GM10248 (cell line): ENCODE results near the gene RPAP3.
A peak's percentile ranks its signal among the peaks of the same experiment; 100 is the strongest.

Source experiments
- CTCF ChIA-PET: fragments of 300-600 bp; sonication (Branson Sonifier 250); formaldehyde crosslinking; extraction: SDS; loops from one replicate; lab custom pipeline; 2021; ENCODE audit warnings: antibody characterized with exemption; lab: Yijun Ruan, JAX
- POLR2A ChIA-PET: fragments of 350-650 bp; sonication (Branson Sonifier 250); formaldehyde crosslinking; extraction: SDS; loops from one replicate; lab custom pipeline; 2020; ENCODE audit warnings: antibody characterized with exemption; lab: Yijun Ruan, JAX
- DNase-seq: peaks from one replicate; pipeline ENCODE4 v3.0.0; 2012; ENCODE audit errors: extremely low spot score
- TF ChIP-seq, protein P1 (sequence below): IDR thresholded peaks from 2 replicates; pipeline ENCODE4 v1.5.1; 2012; ENCODE audit warnings: mild to moderate bottlenecking, low read depth; ENCODE audit errors: extremely low read depth, missing control alignments, control extremely low read depth

Gene RPAP3

GRCh38 chr12:47698631-47699030 lies 7.2 kb downstream of the RPAP3 start:
- DNase-seq = no peak
- TF ChIP-seq, protein P1, sequence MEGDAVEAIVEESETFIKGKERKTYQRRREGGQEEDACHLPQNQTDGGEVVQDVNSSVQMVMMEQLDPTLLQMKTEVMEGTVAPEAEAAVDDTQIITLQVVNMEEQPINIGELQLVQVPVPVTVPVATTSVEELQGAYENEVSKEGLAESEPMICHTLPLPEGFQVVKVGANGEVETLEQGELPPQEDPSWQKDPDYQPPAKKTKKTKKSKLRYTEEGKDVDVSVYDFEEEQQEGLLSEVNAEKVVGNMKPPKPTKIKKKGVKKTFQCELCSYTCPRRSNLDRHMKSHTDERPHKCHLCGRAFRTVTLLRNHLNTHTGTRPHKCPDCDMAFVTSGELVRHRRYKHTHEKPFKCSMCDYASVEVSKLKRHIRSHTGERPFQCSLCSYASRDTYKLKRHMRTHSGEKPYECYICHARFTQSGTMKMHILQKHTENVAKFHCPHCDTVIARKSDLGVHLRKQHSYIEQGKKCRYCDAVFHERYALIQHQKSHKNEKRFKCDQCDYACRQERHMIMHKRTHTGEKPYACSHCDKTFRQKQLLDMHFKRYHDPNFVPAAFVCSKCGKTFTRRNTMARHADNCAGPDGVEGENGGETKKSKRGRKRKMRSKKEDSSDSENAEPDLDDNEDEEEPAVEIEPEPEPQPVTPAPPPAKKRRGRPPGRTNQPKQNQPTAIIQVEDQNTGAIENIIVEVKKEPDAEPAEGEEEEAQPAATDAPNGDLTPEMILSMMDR = no peak
- ChIA-PET CTCF (interaction anchor here (1.1 to 2.1 kb wide), 7 partner anchors 9 to 201 kb away, joined by 3 to 7 read pairs (median 4); no protein-coding TSS in a partner anchor), POLR2A (interaction anchor here (0.5 kb wide), 1 partner anchor 1194 kb away, joined by 3 read pairs; no protein-coding TSS in a partner anchor)

- TF ChIP-seq, protein P1 = no peak
- ChIA-PET POLR2A (interaction anchor here (0.5 kb wide), 1 partner anchor 1195 kb away, joined by 3 read pairs; no protein-coding TSS in a partner anchor), CTCF (interaction anchor here (1.1 to 2.1 kb wide), 6 partner anchors 8 to 201 kb away, joined by 3 to 7 read pairs (median 4); no protein-coding TSS in a partner anchor)
- DNase-seq = no peak
Measured at GRCh38 chr12:47698055-47698454, 7.8 kb downstream of the RPAP3 start.

- TF ChIP-seq, protein P1 = no peak
- ChIA-PET POLR2A (no interaction called here), CTCF (no interaction called here)
- DNase-seq = no peak
Measured at GRCh38 chr12:47689215-47689614, 16.6 kb downstream of the RPAP3 start.

DNA sequence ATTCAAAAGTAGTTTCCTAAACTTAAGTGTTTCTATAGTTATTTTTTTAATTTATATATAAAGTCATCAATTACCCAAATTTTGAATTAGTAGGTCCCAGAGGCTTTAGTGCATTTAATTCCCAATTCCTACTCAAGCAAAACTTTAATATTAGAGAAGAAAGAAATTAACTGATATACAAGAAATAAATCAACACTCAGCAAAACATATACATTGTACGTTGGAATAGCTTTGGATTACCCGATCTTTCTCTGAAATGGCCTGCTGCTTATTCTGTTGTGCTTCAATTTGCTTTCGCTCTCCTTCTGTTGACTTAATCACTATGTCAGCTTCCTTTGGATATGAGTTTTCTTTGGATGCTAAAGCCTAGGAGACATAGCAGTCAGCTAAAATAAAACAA lies 18.2 kb downstream of the RPAP3 start:
- TF ChIP-seq, protein P1 = no peak
- CTCF ChIA-PET = interaction anchor here (0.9 to 4.1 kb wide), 11 partner anchors 8 to 1563 kb away, joined by 3 to 25 read pairs (median 5); no protein-coding TSS in a partner anchor
- POLR2A ChIA-PET = no interaction called here

GRCh38 chr12:47686645-47687240 lies 19.1 kb downstream of the RPAP3 start:
- CTCF ChIA-PET = interaction anchor here (0.9 to 4.1 kb wide), 13 partner anchors 9 to 1562 kb away, joined by 3 to 25 read pairs (median 5); no protein-coding TSS in a partner anchor

More for the DNA sequence above, 18.2 kb downstream of the RPAP3 start:
- no peak for DNase-seq

DNA sequence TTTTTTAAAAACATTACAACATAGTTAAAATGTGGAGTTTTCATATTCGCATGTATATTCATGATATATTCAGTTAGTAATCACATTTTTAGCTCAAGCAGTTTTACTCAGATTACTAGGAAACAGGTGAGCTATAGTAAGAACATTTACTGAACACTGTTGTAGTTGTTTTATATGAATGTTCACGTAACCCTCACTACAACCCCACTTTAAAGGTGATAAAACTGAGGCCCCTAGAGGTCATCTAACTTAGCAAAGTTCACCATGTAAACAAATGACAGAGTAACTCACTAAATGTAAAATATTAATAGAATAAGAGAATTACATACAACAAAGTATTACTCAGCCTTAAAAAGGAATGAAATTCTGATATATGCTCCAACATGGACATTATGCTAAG lies 26.0 kb downstream of the RPAP3 start:
- TF ChIP-seq, protein P1 = no peak
- DNase-seq = no peak
- POLR2A ChIA-PET = no interaction called here
- CTCF ChIA-PET = interaction anchor here (1.5 kb wide), 1 partner anchor 13 kb away, joined by 3 read pairs; no protein-coding TSS in a partner anchor

More at GRCh38 chr12:47686645-47687240, 19.1 kb downstream of the RPAP3 start:
- POLR2A ChIA-PET = no interaction called here
- DNase-seq = peak; percentile 38
- TF ChIP-seq, protein P1 = peak; percentile 55
